NCI-H2227 treated with DMSO at 0.1 percent for 48 hours (cell line): Measurements from ENCODE around the gene SCFD1.

Experiments used
- DNase-seq: peaks from one replicate; lab custom pipeline; 2025; lab: John Stamatoyannopoulos, UW

SCFD1 gene

DNA sequence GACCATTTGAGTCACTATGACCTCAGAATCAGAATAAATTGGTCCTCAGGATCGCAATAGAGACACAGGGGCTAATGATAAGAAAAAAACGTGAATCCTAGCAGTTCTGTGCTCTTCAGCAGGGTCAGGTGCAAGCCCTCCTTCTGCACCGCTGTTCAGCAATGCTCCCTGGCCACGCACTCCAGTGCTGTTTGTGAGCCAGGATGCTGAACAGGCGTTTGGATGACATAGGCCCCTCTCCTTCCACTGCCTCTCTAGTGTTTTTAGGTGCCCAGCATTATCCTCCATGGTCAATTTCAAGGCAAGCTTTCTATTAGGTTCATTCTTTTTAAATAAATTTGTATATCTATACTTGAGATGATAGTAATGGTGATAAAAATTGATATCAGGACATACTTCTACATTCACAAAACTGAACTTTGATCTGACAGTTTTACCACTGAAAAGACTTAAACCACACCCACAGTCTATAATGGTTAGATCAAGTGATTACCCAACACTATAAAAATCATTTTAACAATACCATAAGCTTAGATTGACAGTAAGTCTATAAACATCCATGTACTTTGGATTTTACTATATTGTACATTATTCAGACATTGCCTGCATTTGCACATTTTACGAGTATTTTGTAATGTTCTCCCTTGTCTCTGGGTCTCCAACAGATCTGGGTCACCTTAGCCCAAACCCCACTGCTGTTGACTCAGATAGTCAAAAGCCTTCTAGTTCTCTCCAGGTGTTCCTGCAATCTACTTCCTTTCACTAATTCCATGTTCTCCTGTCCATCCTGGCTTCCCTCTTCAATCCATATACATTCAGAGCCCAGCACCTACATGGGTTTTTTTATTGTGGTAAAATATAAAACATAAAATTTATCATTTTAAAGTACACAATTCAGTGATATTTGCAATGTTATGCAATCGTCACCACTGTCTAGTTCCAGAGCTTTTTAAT is 137.3 kb downstream of the SCFD1 start:
- DNase-seq, result no peak

DNA sequence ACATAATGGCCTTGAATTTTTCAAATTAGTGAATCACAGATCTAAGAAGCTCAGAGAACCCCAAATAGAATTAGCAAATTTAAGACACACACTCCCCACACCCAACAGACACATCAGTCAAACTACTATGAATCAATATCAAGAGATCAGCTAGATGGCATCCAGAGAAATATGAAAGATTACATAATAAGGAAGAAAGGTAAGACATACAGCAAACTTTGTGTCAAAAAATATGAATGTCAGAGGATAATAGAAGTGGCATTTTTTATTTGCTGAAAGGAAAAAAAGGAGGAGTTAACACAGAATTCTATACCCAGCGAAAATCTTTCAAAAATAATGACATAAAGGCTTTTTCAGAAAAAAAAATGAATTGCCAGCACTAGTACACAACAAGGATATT is 141.8 kb downstream of the SCFD1 start:
- DNase-seq, result no peak

DNA sequence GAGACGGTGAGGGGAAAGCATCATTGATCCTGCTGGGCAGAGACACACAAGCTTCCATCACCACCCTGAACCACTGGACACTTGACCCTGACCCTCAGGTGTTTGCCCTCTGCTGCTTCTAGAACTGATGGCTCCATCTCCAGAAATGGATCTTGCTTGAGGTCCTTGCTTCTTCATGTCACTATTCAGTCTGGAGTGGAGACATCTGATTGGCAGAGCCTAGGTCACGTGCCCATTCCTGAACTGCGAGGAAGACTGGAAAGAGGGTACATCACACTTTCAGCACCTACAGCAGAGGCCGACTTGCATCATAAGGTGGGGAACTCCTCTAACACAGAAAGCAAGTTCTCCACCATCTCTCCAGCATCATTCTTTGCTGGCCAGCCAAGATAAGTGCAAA is 145.5 kb downstream of the SCFD1 start:
- no peak for DNase-seq

GRCh38 chr14:30768791-30769190 is 146.7 kb downstream of the SCFD1 start:
- DNase-seq, result no peak

DNA sequence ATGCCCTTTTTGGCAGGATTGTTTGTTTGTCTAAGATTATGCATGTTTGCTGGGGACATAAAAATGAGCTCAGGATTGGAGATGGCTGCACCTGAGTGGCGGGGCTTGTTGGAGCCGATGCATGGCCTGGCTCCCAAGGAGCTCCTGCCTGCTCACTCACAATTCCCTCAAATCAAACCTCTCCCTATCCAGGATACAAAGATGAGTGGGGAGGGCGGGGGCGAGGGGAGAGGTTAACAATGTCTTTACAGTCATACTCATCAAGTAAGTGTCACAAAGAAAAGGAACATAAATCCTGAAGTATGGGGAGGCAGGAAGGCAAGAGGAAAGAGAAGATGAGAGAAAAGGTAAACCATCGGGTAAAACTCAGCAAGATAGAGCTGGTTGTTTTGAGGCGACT is 148.3 kb downstream of the SCFD1 start:
- DNase-seq, result no peak

- no peak for DNase-seq
Observed at GRCh38 chr14:30771595-30771994, 149.5 kb downstream of the SCFD1 start.

GRCh38 chr14:30779210-30779609 is 157.1 kb downstream of the SCFD1 start:
- no peak for DNase-seq
